IMR-90 (cell line): ENCODE results near the gene ANTXRL. TPM values are rescaled to one million over a fixed set of nuclear protein-coding genes. Genes with fewer than 3 reads are reported as not detected.
A peak's percentile ranks its signal among the peaks of the same experiment; 100 is the strongest.

Source experiments
- ATAC-seq: fragments of 200-7000 bp; cut with Tn5 transposase; 2 replicates; pipeline ENCODE4 v1.9.1; 2020; ENCODE audit warnings: low read depth, mild to moderate bottlenecking, moderate library complexity
- BruUV-seq: library from RNA; stranded (reverse); fragments of 400-500 nt; replicated peaks from 2 replicates; lab custom pipeline; 2021; lab: Mats Ljungman, UMichigan
- CTCF ChIA-PET: fragments of 300-600 bp; formaldehyde crosslinking; extraction: SDS; loops from one replicate; lab custom pipeline; 2021; ENCODE audit warnings: antibody characterized with exemption; lab: Yijun Ruan, JAX
- POLR2A ChIA-PET: fragments of 300-600 bp; sonication (Branson Sonifier 250); formaldehyde crosslinking; loops from one replicate; lab custom pipeline; 2022; ENCODE audit warnings: antibody characterized with exemption; ENCODE audit not compliant: unreplicated experiment; lab: Charles Lee
- DNase-seq: peaks from one replicate; pipeline ENCODE4 v3.0.0; 2013
- H2AFZ ChIP-seq: replicated peaks from 2 replicates; pipeline ENCODE3; 2013; ENCODE audit warnings: low read length, mild to moderate bottlenecking; ENCODE audit not compliant: poor library complexity
- H2AK5ac ChIP-seq: 2 replicates; pipeline ENCODE4 v1.6.1; 2013; ENCODE audit warnings: low read depth, low read length, inconsistent platforms
- H2AK9ac ChIP-seq: replicated peaks from 2 replicates; pipeline ENCODE3; 2013; ENCODE audit warnings: mild to moderate bottlenecking, low read depth, low read length, moderate library complexity; ENCODE audit not compliant: poor library complexity
- H2BK120ac ChIP-seq: 2 replicates; pipeline ENCODE4 v1.6.1; 2013; ENCODE audit warnings: low read depth, low read length, inconsistent platforms
- H2BK15ac ChIP-seq: 3 replicates; pipeline ENCODE4 v1.6.1; 2013; ENCODE audit warnings: low read depth, low read length, inconsistent platforms
- H2BK20ac ChIP-seq: 2 replicates; pipeline ENCODE4 v1.6.1; 2013; ENCODE audit warnings: low read depth, mild to moderate bottlenecking, inconsistent platforms, low read length, moderate library complexity
- H2BK5ac ChIP-seq: 2 replicates; pipeline ENCODE4 v1.6.1; 2013; ENCODE audit warnings: mild to moderate bottlenecking, low read depth, low read length, inconsistent platforms; ENCODE audit not compliant: poor library complexity, severe bottlenecking
- H3K14ac ChIP-seq: replicated peaks from 2 replicates; pipeline ENCODE4 v1.6.1; 2013; ENCODE audit warnings: low read depth, low read length, inconsistent platforms
- H3K18ac ChIP-seq: 2 replicates; pipeline ENCODE4 v1.6.1; 2013; ENCODE audit warnings: low read depth, low read length, control low read depth
- H3K23ac ChIP-seq: 2 replicates; pipeline ENCODE4 v1.6.1; 2013; ENCODE audit warnings: low read depth, low read length, inconsistent platforms
- H3K27ac ChIP-seq: 2 replicates; pipeline ENCODE4 v1.5.1; 2013; ENCODE audit warnings: mild to moderate bottlenecking, control low read depth, low read length; ENCODE audit not compliant: insufficient read depth
- H3K27me3 ChIP-seq: 2 replicates; pipeline ENCODE4 v1.6.1; 2013; ENCODE audit warnings: low read length; ENCODE audit not compliant: control insufficient read depth, insufficient read depth
- H3K36me3 ChIP-seq: 2 replicates; pipeline ENCODE4 v1.6.1; 2013; ENCODE audit warnings: low read length, mixed read lengths; ENCODE audit not compliant: control insufficient read depth, insufficient read depth
- H3K4ac ChIP-seq: 2 replicates; pipeline ENCODE4 v1.6.1; 2013; ENCODE audit warnings: low read depth, low read length, inconsistent platforms
- H3K4me1 ChIP-seq: 2 replicates; pipeline ENCODE4 v1.6.1; 2013; ENCODE audit warnings: low read length, mixed read lengths; ENCODE audit not compliant: control insufficient read depth, insufficient read depth
- H3K4me2 ChIP-seq: 2 replicates; pipeline ENCODE4 v1.6.1; 2013; ENCODE audit warnings: low read depth, mild to moderate bottlenecking, control low read depth, low read length, moderate library complexity
- H3K4me3 ChIP-seq: 2 replicates; pipeline ENCODE4 v1.5.1; 2013; ENCODE audit warnings: low read depth, mild to moderate bottlenecking, control low read depth, low read length, moderate library complexity; ENCODE audit not compliant: insufficient read depth
- H3K56ac ChIP-seq: 2 replicates; pipeline ENCODE4 v1.6.1; 2013; ENCODE audit warnings: low read length, inconsistent platforms; ENCODE audit not compliant: insufficient read depth; ENCODE audit errors: extremely low read depth
- H3K79me1 ChIP-seq, 2 experiments: 2 replicates each; pipeline ENCODE4 v1.6.1; 2013; ENCODE audit warnings: low read length in 2 of 2, inconsistent platforms in 1 of 2, low read depth in 1 of 2
- H3K9ac ChIP-seq: 2 replicates; pipeline ENCODE4 v1.6.1; 2013; ENCODE audit warnings: low read depth, low read length, control low read depth
- H3K9me1 ChIP-seq: 2 replicates; pipeline ENCODE4 v1.6.1; 2013; ENCODE audit warnings: low read length, inconsistent platforms; ENCODE audit not compliant: insufficient read depth
- H3K9me3 ChIP-seq: 2 replicates; pipeline ENCODE4 v1.6.1; 2013; ENCODE audit warnings: low read length; ENCODE audit not compliant: control insufficient read depth, insufficient read depth
- H4K20me1 ChIP-seq: 2 replicates; pipeline ENCODE4 v1.6.1; 2013; ENCODE audit warnings: low read length, inconsistent platforms; ENCODE audit not compliant: insufficient read depth
- H4K5ac ChIP-seq: 2 replicates; pipeline ENCODE4 v1.6.1; 2013; ENCODE audit warnings: mild to moderate bottlenecking, low read depth, low read length, control low read depth
- H4K8ac ChIP-seq, 2 experiments: 2 replicates each; pipeline ENCODE4 v1.6.1; 2013; ENCODE audit warnings: low read depth in 2 of 2, low read length in 2 of 2, control low read depth in 1 of 2, inconsistent platforms in 1 of 2
- H4K91ac ChIP-seq: 2 replicates; pipeline ENCODE4 v1.6.1; 2013; ENCODE audit warnings: low read depth, low read length, inconsistent platforms; ENCODE audit not compliant: insufficient read depth
- CHD1 ChIP-seq: IDR thresholded peaks from 2 replicates; pipeline ENCODE4 v1.6.1; 2012; ENCODE audit warnings: low read depth, low read length, improper control_type of control experiment
- NFE2L2 ChIP-seq: fragments of 150-350 bp; IDR thresholded peaks from 2 replicates; pipeline ENCODE4 v1.6.1; 2016; ENCODE audit warnings: low read depth, mild to moderate bottlenecking, low read length
- POLR2A ChIP-seq: IDR thresholded peaks from 2 replicates; pipeline ENCODE4 v1.6.1; 2012; ENCODE audit warnings: mild to moderate bottlenecking, low read depth, low read length
- SMC3 ChIP-seq: fragments of 150-350 bp; IDR thresholded peaks from 2 replicates; pipeline ENCODE4 v1.6.1; 2016; ENCODE audit warnings: low read depth, mild to moderate bottlenecking, antibody characterized with exemption, low read length, moderate library complexity
- WGBS, 2 experiments: methylation state at CpG; one replicate each; pipeline versions ENCODE4 v1.1.5 to v1.1.7; 2013; ENCODE audit warnings: missing lambda C conversion rate in 2 of 2; ENCODE audit not compliant: insufficient read length in 1 of 2; ENCODE audit errors: extremely low coverage in 2 of 2; 5-methylcytosine and 5-hydroxymethylcytosine counted together
- dilution Hi-C: fragments of 300-500 bp; cut with HindIII; formaldehyde crosslinking; loops from one replicate; pipeline ENCODE4 v1.14.3; 2018; ENCODE audit warnings: low sequenced_read_pairs; ENCODE audit not compliant: unreplicated experiment
- in situ Hi-C: fragments of 300-500 bp; cut with MboI; formaldehyde crosslinking; loops from 3 replicates; pipeline ENCODE4 v1.14.3; 2019; ENCODE audit warnings: low sequenced_read_pairs, inconsistent platforms, mixed read lengths
- intact Hi-C: fragments of 100-400 bp; cut with micrococcal nuclease; formaldehyde crosslinking; loops from 2 replicates; pipeline ENCODE4 v1.10.0; 2022
- polyA plus RNA-seq, 3 experiments: library from polyadenylated mRNA; depleted of rRNA; stranded (reverse); fragments of >200 nt; gene quantifications; 2 replicates each; pipeline ENCODE4 v1.2.3, GENCODE V29; 2012; ENCODE audit warnings: low replicate concordance in 1 of 3
- total RNA-seq: library from RNA; depleted of rRNA; stranded (reverse); fragments of >200 nt; gene quantifications from 2 replicates; pipeline ENCODE4 v1.2.3, GENCODE V29; 2012
- TF ChIP-seq, protein P1 (sequence below): fragments of 150-350 bp; IDR thresholded peaks from 2 replicates; pipeline ENCODE4 v1.6.1; 2017; ENCODE audit warnings: mild to moderate bottlenecking, antibody characterized with exemption, low read length, low read depth
- TF ChIP-seq, protein P2 (sequence below): fragments of 150-350 bp; IDR thresholded peaks from 2 replicates; pipeline ENCODE4 v1.6.1; 2016; ENCODE audit warnings: low read depth, mild to moderate bottlenecking, low read length, moderate library complexity, borderline replicate concordance

ANTXRL gene
- total and polyA plus RNA-seq, 2 of the 4 experiments (the other 2 are of a cell fraction), result not detected

DNA sequence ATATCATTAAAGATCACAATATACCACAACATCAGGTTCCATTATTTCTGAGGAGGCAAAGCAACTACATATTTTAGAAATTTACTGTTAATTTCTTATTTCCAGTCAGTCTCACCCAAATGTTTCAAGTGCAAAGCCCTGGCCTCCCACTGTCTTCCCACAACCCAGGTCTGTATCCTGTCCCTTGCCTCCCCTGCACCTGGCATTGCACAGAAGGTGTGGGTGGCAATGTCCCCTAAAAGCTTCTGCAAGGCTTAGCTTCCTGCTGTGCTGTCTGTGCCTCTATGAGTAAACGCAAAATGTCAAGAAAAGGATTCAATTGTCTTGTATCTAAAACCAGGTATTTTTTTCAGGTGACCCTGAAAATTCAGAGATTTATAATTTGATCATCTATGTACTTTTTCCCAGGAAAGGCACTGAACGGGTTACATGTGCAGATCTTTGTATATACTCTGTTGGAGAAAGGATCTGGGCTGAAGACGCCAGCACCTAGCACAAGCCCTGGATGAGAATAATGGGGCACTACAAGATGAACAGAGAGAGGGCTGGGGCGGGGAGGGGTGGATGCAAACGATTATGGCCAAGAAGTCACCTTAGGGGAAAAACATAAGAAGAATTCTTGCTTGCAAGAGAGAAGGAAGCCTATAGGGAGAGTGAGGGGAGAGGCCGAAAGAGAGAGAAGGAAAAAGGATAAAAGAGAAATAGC lies 3.1 kb upstream of the ANTXRL start:
- intact Hi-C loops, result no loop called here
- ATAC-seq, result no peak
- peaks cover 0 to 6% of the 10 kb centered on the region in 2 experiments; a peak in 1 of 4 replicates for H3K79me1 ChIP-seq
- H3K27ac ChIP-seq, result no peak overlapping the region; the same call in 1 of the 2 replicates
- no peaks in the 10 kb centered on the region for H3K36me3 ChIP-seq
- in situ Hi-C loops, result loop anchor here (5.0 kb wide), 2 partner anchors 176 to 1099 kb away; partner anchors contain the start of gene ZNF488
- H3K9ac ChIP-seq, result peak overlapping the region; percentile 78; the same call in 1 of the 2 replicates
- peaks cover 2% of the 10 kb centered on the region; the same call in 1 of the 2 replicates for H3K4me1 ChIP-seq
- BruUV-seq, result no TSS peak
- peak overlapping the region in 1 of 2 experiments; percentile 98; a peak in 2 of 4 replicates for H4K8ac ChIP-seq
- H3K4me3 ChIP-seq, result peak overlapping the region; percentile 65
- H3K56ac ChIP-seq, result no peak overlapping the region; the same call in 1 of the 2 replicates
- TF ChIP-seq, protein P1, sequence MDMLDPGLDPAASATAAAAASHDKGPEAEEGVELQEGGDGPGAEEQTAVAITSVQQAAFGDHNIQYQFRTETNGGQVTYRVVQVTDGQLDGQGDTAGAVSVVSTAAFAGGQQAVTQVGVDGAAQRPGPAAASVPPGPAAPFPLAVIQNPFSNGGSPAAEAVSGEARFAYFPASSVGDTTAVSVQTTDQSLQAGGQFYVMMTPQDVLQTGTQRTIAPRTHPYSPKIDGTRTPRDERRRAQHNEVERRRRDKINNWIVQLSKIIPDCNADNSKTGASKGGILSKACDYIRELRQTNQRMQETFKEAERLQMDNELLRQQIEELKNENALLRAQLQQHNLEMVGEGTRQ, result no peak
- TF ChIP-seq, protein P2, sequence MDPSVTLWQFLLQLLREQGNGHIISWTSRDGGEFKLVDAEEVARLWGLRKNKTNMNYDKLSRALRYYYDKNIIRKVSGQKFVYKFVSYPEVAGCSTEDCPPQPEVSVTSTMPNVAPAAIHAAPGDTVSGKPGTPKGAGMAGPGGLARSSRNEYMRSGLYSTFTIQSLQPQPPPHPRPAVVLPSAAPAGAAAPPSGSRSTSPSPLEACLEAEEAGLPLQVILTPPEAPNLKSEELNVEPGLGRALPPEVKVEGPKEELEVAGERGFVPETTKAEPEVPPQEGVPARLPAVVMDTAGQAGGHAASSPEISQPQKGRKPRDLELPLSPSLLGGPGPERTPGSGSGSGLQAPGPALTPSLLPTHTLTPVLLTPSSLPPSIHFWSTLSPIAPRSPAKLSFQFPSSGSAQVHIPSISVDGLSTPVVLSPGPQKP, result no peak
- TF ChIP-seq SMC3, result no peak
- TF ChIP-seq POLR2A, result no peak
- no peak for TF ChIP-seq CHD1
- TF ChIP-seq NFE2L2, result no peak
- peak overlapping the region; percentile 29 for H3K14ac ChIP-seq
- no peak overlapping the region for H2BK20ac ChIP-seq
- H4K5ac ChIP-seq, result no peak overlapping the region
- H3K18ac ChIP-seq, result no peak overlapping the region
- ChIA-PET CTCF (interaction anchor here (1.1 kb wide), 1 partner anchor 1097 kb away, joined by 3 read pairs; no protein-coding TSS in a partner anchor), POLR2A (no interaction called here)
- peak overlapping the region; percentile 82; the same call in 1 of the 2 replicates for H2AK5ac ChIP-seq
- H3K9me1 ChIP-seq, result peaks cover 3% of the 10 kb centered on the region
- H2BK5ac ChIP-seq, result no peak overlapping the region
- H2BK120ac ChIP-seq, result peak overlapping the region; percentile 62
- H2BK15ac ChIP-seq, result peak overlapping the region; percentile 96; the same call in 2 of the 3 replicates
- peak overlapping the region; percentile 61; the same call in 1 of the 2 replicates for H3K4ac ChIP-seq
- peaks cover 6% of the 10 kb centered on the region for H3K27me3 ChIP-seq
- no peak overlapping the region for H2AK9ac ChIP-seq
- H3K4me2 ChIP-seq, result peak overlapping the region; percentile 81; the same call in 1 of the 2 replicates
- no peaks in the 10 kb centered on the region for H4K20me1 ChIP-seq
- dilution Hi-C loops, result no loop called here
- peak overlapping the region; percentile 95 for H2AFZ ChIP-seq
- no peaks in the 10 kb centered on the region for H3K9me3 ChIP-seq
- peak overlapping the region; percentile 93 for H4K91ac ChIP-seq
- no peak overlapping the region for H3K23ac ChIP-seq
- 37% methylated on average over 4 of the region's 6 CpGs; no CpG with 5 or more reads in 1 of the 2 experiments for WGBS, 2 experiments
- no peak for DNase-seq
